GM19099 (cell line): ENCODE measurements around the gene NCDN.

Source experiments
- POLR2A ChIP-seq: IDR thresholded peaks from 3 replicates; pipeline ENCODE4 v1.6.1; 2011; ENCODE audit warnings: low read depth; ENCODE audit not compliant: insufficient read length; ENCODE audit errors: extremely low read depth

NCDN gene

GRCh38 chr1:35592991-35593769, 35.6 kb downstream of the NCDN start:
- no peak for TF ChIP-seq POLR2A

DNA sequence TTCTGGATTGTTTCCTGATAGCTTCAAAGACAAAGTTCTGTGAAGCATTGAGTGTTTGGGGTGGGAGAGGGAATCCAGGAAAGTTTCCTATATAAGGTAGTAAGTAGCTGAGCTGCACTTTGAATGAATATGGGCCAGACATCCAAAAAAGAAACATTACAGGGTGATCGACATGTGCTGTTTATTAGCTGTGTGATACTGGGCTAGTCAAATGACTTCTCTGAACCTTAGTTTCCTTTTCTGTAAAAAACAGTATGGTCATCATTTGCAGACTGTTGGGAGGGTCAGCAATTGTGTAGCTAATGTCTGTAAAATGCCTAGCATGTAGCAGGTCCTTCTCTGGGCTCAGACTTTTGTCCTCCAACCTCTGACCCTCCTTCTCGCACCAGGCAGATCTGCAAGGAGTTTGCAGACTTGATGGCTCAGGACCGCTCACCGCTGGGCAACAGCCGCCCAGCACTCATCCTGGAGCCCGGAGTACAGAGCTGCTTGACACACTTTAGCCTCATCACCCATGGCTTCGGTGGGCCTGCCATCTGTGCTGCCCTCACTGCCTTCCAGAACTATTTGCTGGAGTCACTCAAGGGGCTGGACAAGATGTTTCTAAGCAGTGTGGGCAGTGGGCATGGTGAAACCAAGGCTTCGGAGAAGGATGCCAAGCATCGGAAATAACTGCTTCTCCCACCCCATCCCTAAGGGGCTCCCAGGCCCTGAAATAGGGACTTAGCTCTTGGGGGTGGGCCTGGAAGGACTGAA, 36.6 kb downstream of the NCDN start:
- TF ChIP-seq POLR2A = no peak

DNA sequence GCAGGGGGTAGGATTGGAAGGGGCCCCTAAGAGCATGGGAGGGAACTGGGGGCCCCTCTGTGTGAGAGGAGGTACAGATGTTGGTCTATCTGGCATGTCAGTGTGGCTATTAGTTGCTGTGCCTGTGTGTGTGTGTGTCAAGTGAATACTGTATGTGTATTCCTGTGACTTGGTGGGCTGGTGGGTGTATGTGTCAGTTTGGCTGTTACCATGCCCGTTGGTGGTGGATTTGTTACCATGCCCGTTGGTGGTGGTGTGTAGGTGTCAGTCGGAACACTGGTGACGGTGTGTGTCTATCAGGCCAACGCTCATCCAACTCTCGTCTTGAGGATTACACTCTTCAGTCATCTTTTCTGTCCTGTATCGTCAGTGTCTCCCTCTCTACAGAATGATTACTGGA, 38.1 kb downstream of the NCDN start:
- TF ChIP-seq POLR2A = no peak

- TF ChIP-seq POLR2A = no peak
Observed at GRCh38 chr1:35597870-35598269, 40.3 kb downstream of the NCDN start.

- no peak for TF ChIP-seq POLR2A
Observed at GRCh38 chr1:35598895-35599294, 41.3 kb downstream of the NCDN start.

- no peak for TF ChIP-seq POLR2A
Observed at GRCh38 chr1:35599411-35599810, 41.8 kb downstream of the NCDN start.

DNA sequence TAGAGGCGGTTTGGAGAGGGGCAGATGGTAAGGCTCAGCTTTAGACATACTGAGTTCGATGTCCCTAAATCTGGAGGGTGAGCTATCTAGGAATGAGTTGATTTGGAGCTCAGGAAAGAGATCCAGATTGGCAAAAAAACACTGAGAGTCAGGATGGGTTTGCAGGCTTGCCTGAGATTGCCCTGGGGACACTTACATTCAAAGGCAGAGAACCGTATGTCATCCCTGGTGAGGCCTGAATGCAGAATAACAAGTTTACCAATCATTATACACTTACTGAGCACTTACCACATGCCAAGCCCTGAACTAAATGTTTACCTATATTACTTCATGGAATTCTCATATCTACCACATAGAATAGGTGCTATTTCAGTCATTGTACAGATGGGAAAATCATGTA, 43.0 kb downstream of the NCDN start:
- no peak for TF ChIP-seq POLR2A

DNA sequence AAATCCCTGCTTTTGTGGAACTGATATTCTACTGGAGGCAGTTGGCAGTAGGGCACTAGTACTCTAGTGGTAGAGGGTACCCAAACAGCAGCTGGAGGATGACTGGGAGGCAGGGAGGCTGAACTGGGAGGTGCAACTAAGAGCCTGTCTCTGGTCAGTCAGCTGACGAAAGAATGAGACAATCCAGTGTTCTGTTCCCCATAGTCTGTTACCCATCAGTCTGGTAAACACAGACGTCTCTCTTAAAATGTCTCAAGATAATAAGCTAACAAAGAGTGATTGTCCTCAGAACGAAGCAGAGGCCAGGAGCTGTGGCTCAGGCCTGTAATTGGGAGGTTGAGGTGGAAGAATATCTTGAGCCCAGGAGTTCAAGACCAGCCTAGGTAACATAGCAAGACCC, 45.9 kb downstream of the NCDN start:
- TF ChIP-seq POLR2A = no peak

GRCh38 chr1:35603941-35604340, 46.3 kb downstream of the NCDN start:
- TF ChIP-seq POLR2A = no peak

GRCh38 chr1:35605071-35605866, 47.7 kb downstream of the NCDN start:
- no peak for TF ChIP-seq POLR2A

DNA sequence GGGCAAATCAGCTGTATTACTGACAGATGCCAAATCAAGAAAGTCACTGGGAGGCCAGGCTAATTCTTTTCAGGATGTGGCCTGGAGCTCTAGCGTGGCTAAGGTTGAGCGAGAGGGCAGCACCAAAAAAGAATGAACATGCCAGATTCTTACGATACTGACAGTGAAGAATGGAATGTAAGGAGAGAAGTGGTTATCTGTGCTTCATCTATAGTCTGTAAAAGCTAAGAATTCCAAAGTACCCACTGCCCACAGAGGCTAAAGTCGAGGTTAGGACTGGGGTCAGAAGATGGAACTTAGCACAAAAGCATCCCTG, 48.2 kb downstream of the NCDN start:
- no peak for TF ChIP-seq POLR2A

- TF ChIP-seq POLR2A = no peak
Observed at GRCh38 chr1:35611655-35612054, 54.1 kb downstream of the NCDN start.

DNA sequence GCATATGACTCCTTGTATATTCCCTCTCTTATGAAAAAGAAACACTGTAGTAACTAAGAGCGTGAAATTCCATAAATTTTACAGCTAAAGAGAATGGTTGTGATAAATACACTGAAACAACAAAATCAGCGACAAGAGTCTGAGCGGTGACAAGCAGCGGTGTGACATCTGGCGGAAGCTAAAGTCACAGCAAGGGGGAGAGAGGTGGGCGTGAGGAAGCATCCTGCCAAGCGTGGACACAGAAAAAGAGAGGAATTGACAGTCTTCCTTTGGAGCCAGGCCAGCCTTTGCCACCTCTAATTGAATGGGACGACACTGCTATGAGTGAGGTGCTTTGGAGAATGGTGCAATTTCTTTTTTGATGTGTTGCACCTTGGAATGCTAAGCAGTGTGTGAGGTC, 57.8 kb downstream of the NCDN start:
- TF ChIP-seq POLR2A = no peak
